Activated T-cell treated with anti-CD3 and anti-CD28 coated beads, Interleukin-2, amount 50 U/mL, for 4 hours (primary cell): ENCODE measurements around the gene CYP2E1. TPM values are rescaled to one million over a fixed set of nuclear protein-coding genes. Genes with fewer than 3 reads are reported as not detected.
"Not testable (repeated sequence)": the region's sequence is repeated elsewhere in the genome, so short reads cannot be mapped to it uniquely, and the experiment has no call there.

Experiments used
- ATAC-seq, 2 donors: fragments of 200-7000 bp; cut with Tn5 transposase; one replicate each; pipeline ENCODE4 v1.10.0; 2021
- DNase-seq: peaks from one replicate; pipeline ENCODE4 v3.0.0-alpha.2; 2020
- H3K27me3 Mint-ChIP-seq: one replicate; pipeline ENCODE4 v1.8.0; 2021; ENCODE audit warnings: low read depth, mixed read lengths
- H3K36me3 Mint-ChIP-seq: one replicate; pipeline ENCODE4 v1.8.0; 2022; ENCODE audit warnings: mixed read lengths; ENCODE audit not compliant: insufficient read depth
- H3K4me1 Mint-ChIP-seq: one replicate; pipeline ENCODE4 v1.8.0; 2021; ENCODE audit warnings: low read depth, mixed read lengths
- H3K4me3 Mint-ChIP-seq: one replicate; pipeline ENCODE4 v1.8.0; 2021; ENCODE audit warnings: mild to moderate bottlenecking, moderate library complexity, mixed read lengths
- H3K9me3 Mint-ChIP-seq: one replicate; pipeline ENCODE4 v1.8.0; 2021; ENCODE audit warnings: mixed read lengths
- total RNA-seq, 3 donors: library from RNA; stranded (reverse); gene quantifications; one replicate each; pipeline ENCODE4 v1.2.1, GENCODE V29; 2021

Gene CYP2E1
- total RNA-seq: 1 to 10 TPM in 2 of 3 donors, under 1 TPM in 1; 0.69 to 1.1 (median 1.0) TPM

DNA sequence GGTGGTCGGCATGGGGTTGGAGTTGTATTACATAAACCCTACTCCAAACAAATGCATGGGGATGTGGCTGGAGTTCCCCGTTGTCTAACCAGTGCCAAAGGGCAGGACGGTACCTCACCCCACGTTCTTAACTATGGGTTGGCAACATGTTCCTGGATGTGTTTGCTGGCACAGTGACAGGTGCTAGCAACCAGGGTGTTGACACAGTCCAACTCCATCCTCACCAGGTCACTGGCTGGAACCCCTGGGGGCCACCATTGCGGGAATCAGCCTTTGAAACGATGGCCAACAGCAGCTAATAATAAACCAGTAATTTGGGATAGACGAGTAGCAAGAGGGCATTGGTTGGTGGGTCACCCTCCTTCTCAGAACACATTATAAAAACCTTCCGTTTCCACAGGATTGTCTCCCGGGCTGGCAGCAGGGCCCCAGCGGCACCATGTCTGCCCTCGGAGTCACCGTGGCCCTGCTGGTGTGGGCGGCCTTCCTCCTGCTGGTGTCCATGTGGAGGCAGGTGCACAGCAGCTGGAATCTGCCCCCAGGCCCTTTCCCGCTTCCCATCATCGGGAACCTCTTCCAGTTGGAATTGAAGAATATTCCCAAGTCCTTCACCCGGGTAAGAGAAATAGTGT is at the start of gene CYP2E1:
CYP2E1 (plus strand) TSS at position 407 of the 632 bp plus-strand sequence; CDS start at position 440, 33 bp downstream.
- peaks cover 11% of the 10 kb centered on the region for H3K9me3 Mint-ChIP-seq
- ATAC-seq: no peak
- H3K27me3 Mint-ChIP-seq: peaks cover 52% of the 10 kb centered on the region
- no peak within 1 kb of the TSS for H3K4me3 Mint-ChIP-seq
- H3K36me3 Mint-ChIP-seq: no peaks in the 10 kb centered on the region
- peaks cover 20% of the 10 kb centered on the region for H3K4me1 Mint-ChIP-seq
- no peak for DNase-seq

- H3K27me3 Mint-ChIP-seq: no peaks in the 10 kb centered on the region
- no peak for DNase-seq
- peaks cover 4% of the 10 kb centered on the region for H3K4me1 Mint-ChIP-seq
- peaks cover 35% of the 10 kb centered on the region for H3K9me3 Mint-ChIP-seq
- ATAC-seq: no peak
- H3K36me3 Mint-ChIP-seq: peaks cover 14% of the 10 kb centered on the region
- no peak overlapping the region for H3K4me3 Mint-ChIP-seq
These were observed 46.0 kb upstream of the CYP2E1 start for GRCh38 chr10:133481086-133481643.

- peaks cover 13% of the 10 kb centered on the region for H3K36me3 Mint-ChIP-seq
- no peak for DNase-seq
- H3K27me3 Mint-ChIP-seq: no peaks in the 10 kb centered on the region
- no peak overlapping the region for H3K4me3 Mint-ChIP-seq
- peaks cover 38% of the 10 kb centered on the region for H3K9me3 Mint-ChIP-seq
- ATAC-seq: no peak
- H3K4me1 Mint-ChIP-seq: peaks cover 1% of the 10 kb centered on the region
These were observed 45.5 kb upstream of the CYP2E1 start for GRCh38 chr10:133481657-133482056.

GRCh38 chr10:133484818-133485217 is 42.3 kb upstream of the CYP2E1 start:
- Mint-ChIP-seq H3K4me3 (no peak overlapping the region), H3K27me3 (no peaks in the 10 kb centered on the region), H3K36me3 (peaks cover 15% of the 10 kb centered on the region), H3K4me1 (no peaks in the 10 kb centered on the region), H3K9me3 (peaks cover 53% of the 10 kb centered on the region)
- DNase-seq (no peak), ATAC-seq (no peak)

- Mint-ChIP-seq H3K27me3 (no peaks in the 10 kb centered on the region), H3K9me3 (peaks cover 54% of the 10 kb centered on the region), H3K4me3 (no peak overlapping the region), H3K36me3 (peaks cover 16% of the 10 kb centered on the region), H3K4me1 (peaks cover 3% of the 10 kb centered on the region)
- no peak for ATAC-seq
- DNase-seq: no peak
These were observed 40.1 kb upstream of the CYP2E1 start for GRCh38 chr10:133487085-133487484.

DNA sequence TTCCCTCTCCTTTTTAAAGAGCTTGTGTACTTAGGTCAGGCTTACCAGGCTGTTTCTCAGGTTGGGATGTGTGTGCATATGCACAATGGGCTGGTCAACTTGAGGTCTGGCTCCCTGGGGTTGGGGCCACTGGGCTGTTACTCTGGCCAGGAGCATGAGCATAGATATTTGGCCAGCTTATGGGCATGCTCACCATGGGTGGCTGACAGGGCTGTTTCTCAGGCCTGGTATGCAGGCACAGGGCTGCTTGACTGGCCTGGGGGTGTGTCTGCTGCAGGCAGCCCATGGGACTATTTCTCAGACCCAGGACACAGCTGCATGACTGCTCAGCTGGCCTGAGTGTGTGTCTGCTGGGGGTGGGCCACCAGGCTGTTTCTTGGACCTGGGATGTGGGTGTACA is 38.8 kb upstream of the CYP2E1 start:
- H3K27me3 Mint-ChIP-seq: no peaks in the 10 kb centered on the region
- peaks cover 42% of the 10 kb centered on the region for H3K9me3 Mint-ChIP-seq
- H3K4me1 Mint-ChIP-seq: peaks cover 3% of the 10 kb centered on the region
- ATAC-seq (no peak), DNase-seq (no peak)
- peaks cover 15% of the 10 kb centered on the region for H3K36me3 Mint-ChIP-seq
- H3K4me3 Mint-ChIP-seq: no peak overlapping the region

DNA sequence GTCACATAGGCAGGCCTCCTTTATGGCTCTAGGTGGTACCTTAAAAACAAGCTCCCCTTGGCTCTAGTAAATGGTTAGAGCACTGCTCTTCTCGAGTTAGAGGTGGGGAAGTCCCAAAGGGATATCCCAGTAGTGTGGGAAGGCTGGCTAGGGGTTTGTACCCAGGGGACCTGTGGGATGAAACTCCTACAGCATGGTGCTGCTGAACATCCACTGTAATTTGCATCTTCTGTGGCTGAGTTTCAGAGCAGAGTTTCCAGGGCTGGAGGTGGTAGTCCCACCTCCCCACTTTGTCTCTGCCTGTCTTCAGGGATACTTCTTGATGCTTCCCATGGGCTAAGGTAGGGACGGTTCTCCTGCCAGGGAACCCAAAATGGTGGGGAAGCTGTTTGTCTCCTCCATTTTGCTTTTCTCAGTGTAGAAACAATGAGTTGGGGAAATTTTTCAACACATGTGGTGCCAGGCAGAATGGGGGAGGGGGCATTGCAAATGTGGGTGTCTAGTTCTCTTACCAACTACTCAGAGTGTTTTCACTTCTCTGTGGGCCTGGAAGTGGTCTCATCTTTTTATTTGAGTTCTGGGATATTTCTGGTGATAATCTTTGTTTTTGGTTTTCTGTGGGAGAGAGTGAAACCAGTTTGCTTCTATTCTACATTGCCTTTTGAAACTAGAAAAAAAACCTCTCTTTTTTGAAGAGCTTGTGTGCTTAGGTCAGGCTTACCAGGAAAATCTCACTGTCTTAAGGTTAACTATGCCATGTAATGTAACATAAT is 37.2 kb upstream of the CYP2E1 start:
- ATAC-seq (no peak), DNase-seq (no peak)
- peaks cover 32% of the 10 kb centered on the region for H3K9me3 Mint-ChIP-seq
- H3K36me3 Mint-ChIP-seq: peaks cover 14% of the 10 kb centered on the region
- H3K4me1 Mint-ChIP-seq: peaks cover 3% of the 10 kb centered on the region
- peaks cover 2% of the 10 kb centered on the region for H3K27me3 Mint-ChIP-seq
- H3K4me3 Mint-ChIP-seq: no peak overlapping the region

GRCh38 chr10:133493562-133493961 is 33.6 kb upstream of the CYP2E1 start:
- not testable (repeated sequence) for H3K4me1 Mint-ChIP-seq, ATAC-seq, H3K4me3 Mint-ChIP-seq, H3K36me3 Mint-ChIP-seq, H3K9me3 Mint-ChIP-seq, DNase-seq, H3K27me3 Mint-ChIP-seq

DNA sequence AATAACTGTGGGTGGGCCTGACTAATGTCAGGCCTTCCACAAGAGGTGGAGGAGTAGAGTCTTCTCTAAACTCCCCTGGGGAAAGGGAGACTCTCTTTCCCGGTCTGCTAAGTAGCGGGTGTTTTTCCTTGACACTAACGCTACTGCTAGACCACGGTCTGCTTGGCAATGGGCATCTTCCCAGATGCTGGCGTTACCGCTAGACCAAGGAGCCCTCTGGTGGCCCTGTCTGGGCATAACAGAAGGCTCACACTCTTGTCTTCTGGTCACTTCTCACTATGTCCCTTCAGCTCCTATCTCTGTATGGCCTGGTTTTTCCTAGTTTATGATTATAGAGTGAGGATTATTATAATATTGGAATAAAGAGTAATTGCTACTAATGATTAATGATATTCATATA is 29.8 kb upstream of the CYP2E1 start:
- not testable (repeated sequence) for H3K4me3 Mint-ChIP-seq

DNA sequence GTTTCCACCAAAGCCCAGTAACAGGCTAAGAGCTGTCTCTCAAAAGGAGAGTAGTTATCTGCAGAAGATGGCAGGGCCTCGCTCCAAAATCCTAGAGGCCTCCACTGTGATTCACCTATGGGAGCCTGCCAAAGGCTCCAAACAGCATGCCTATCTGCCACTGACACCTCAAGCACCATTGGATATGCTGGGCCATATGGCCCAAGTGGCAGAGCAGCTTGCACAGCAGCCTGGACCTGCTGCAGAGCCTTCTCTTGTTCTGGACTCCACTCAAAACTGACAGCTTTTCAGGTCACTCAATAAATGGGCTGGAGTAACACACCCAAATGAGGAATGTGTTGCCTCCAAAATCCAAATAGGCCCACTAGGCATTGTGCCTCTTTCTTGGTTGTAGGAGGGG is 28.0 kb upstream of the CYP2E1 start:
- not testable (repeated sequence) for H3K36me3 Mint-ChIP-seq, H3K27me3 Mint-ChIP-seq, H3K4me1 Mint-ChIP-seq, H3K9me3 Mint-ChIP-seq, DNase-seq, ATAC-seq, H3K4me3 Mint-ChIP-seq

More for the DNA sequence above, 29.8 kb upstream of the CYP2E1 start:
- H3K36me3 Mint-ChIP-seq: peaks cover 12% of the 10 kb centered on the region
- not testable (repeated sequence) for H3K4me1 Mint-ChIP-seq, DNase-seq, H3K27me3 Mint-ChIP-seq, H3K9me3 Mint-ChIP-seq, ATAC-seq

GRCh38 chr10:133500897-133501296 is 26.3 kb upstream of the CYP2E1 start:
- not testable (repeated sequence) for DNase-seq, H3K36me3 Mint-ChIP-seq, H3K9me3 Mint-ChIP-seq, H3K4me1 Mint-ChIP-seq, H3K27me3 Mint-ChIP-seq, ATAC-seq, H3K4me3 Mint-ChIP-seq

DNA sequence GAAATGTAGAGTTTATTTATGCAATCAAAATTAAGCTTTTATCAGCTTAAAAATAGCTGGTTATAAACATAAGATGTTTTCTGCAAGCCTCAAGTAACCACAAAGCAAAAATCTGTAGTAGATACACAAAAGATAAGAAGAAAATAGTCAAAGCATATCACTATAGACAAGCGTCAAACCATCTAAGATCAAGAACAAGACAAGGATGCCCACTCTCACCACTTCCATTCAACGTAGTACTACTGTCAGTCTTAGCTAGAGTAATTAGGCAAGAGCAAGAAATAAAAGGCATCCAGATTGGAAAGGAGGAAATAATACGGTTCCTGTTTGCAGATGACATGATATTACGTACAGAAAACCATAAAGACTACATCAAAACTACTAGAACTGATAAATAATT is 17.5 kb upstream of the CYP2E1 start:
- H3K36me3 Mint-ChIP-seq: peaks cover 8% of the 10 kb centered on the region
- H3K4me3 Mint-ChIP-seq: no peak overlapping the region
- H3K9me3 Mint-ChIP-seq: peaks cover 22% of the 10 kb centered on the region
- ATAC-seq: no peak
- peaks cover 28% of the 10 kb centered on the region for H3K27me3 Mint-ChIP-seq
- H3K4me1 Mint-ChIP-seq: peaks cover 3% of the 10 kb centered on the region
- DNase-seq: no peak

GRCh38 chr10:133511408-133511807 is 15.8 kb upstream of the CYP2E1 start:
- Mint-ChIP-seq H3K4me1 (peaks cover 3% of the 10 kb centered on the region), H3K36me3 (peaks cover 8% of the 10 kb centered on the region), H3K9me3 (peaks cover 22% of the 10 kb centered on the region), H3K27me3 (peaks cover 31% of the 10 kb centered on the region), H3K4me3 (no peak overlapping the region)
- ATAC-seq (no peak), DNase-seq (no peak)

DNA sequence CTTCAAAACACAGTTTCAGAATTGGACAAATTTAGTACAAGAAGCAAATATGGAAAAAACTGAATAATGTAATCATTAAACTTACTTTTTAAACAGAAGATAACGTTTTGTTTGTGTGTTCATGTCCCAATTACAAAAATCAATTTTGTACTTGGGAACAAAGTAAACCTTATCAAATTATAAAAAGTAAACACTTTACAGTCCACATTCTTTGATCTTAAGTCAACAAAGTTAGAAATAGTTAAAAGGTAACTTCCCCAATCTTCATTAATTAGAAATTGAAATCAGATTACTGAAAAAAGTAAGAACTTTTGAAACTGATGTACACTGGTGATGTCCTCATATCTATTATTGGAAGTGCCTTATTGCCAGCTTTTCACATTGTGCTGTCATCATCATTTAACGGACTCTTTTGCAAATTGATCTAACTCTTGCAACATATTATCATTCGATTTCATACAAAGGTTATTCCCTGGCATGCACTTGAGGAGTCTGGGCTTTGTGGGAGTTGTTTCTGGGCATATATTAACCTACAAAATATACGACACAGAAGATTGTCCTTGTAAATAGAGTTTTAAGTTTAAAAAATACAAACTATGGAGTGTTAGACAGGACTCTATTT is 15.1 kb upstream of the CYP2E1 start:
- no peak for ATAC-seq
- Mint-ChIP-seq H3K27me3 (peaks cover 32% of the 10 kb centered on the region), H3K4me3 (no peak overlapping the region), H3K36me3 (peaks cover 8% of the 10 kb centered on the region), H3K9me3 (peaks cover 22% of the 10 kb centered on the region), H3K4me1 (peaks cover 3% of the 10 kb centered on the region)
- no peak for DNase-seq
